Spleen (tissue), 7 donors: ENCODE measurements around the gene PSMD1.

Experiments
- POLR2A ChIP-seq, 3 donors: fragments of 450-650 bp; IDR thresholded peaks; one replicate each; pipeline ENCODE4 v1.5.1; 2017; ENCODE audit warnings: antibody characterized with exemption in 3 of 3, mild to moderate bottlenecking in 1 of 3
- POLR2AphosphoS5 ChIP-seq, 3 donors: sonication (generic); formaldehyde crosslinking; IDR thresholded peaks; one replicate each; pipeline ENCODE4 v1.5.1; 2017; ENCODE audit warnings: antibody characterized with exemption in 3 of 3
- TF ChIP-seq, protein P1 (sequence below), 11 experiments: fragments of 200-600 bp in 7 of 11; fragments of 450-650 bp in 4 of 11; sonication (generic) in 4 of 11; IDR thresholded peaks in 8 of 11; conservative IDR thresholded peaks in 3 of 11; 1 replicate in 7 of 11; 2 replicates in 4 of 11; pipeline versions ENCODE4 v1.4.0 to v1.8.0; 2016 to 2021; ENCODE audit warnings: antibody characterized with exemption in 11 of 11, inconsistent platforms in 4 of 11, mild to moderate bottlenecking in 1 of 11
- donor health status: DM: no; HTN: no; CAD: no; lungs with moderate emphysema.
- donor health status: DM: no; HTN: no; CAD: no.
- donor health status: DM: no; HTN: no; CAD: no.

- TF ChIP-seq, protein P1, sequence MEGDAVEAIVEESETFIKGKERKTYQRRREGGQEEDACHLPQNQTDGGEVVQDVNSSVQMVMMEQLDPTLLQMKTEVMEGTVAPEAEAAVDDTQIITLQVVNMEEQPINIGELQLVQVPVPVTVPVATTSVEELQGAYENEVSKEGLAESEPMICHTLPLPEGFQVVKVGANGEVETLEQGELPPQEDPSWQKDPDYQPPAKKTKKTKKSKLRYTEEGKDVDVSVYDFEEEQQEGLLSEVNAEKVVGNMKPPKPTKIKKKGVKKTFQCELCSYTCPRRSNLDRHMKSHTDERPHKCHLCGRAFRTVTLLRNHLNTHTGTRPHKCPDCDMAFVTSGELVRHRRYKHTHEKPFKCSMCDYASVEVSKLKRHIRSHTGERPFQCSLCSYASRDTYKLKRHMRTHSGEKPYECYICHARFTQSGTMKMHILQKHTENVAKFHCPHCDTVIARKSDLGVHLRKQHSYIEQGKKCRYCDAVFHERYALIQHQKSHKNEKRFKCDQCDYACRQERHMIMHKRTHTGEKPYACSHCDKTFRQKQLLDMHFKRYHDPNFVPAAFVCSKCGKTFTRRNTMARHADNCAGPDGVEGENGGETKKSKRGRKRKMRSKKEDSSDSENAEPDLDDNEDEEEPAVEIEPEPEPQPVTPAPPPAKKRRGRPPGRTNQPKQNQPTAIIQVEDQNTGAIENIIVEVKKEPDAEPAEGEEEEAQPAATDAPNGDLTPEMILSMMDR (IDR thresholded peaks at IDR 0.05 in 8 of 11, conservative IDR thresholded peaks at IDR 0.05 in 3 of 11) = no peak
- TF ChIP-seq POLR2A (IDR thresholded peaks at IDR 0.05) = no peak
- TF ChIP-seq POLR2AphosphoS5 (IDR thresholded peaks at IDR 0.05) = no peak
Observed at GRCh38 chr2:231146665-231147064, 90.0 kb downstream of the PSMD1 start.
